B cell (primary cell): ENCODE measurements around the gene LYRM7.

Source experiments
- EZH2 ChIP-seq: IDR thresholded peaks from 2 replicates; pipeline ENCODE4 v1.6.1; 2012; ENCODE audit warnings: borderline replicate concordance, low read depth, mild to moderate bottlenecking, moderate library complexity, low read length; ENCODE audit not compliant: insufficient read depth, poor library complexity, severe bottlenecking
- TF ChIP-seq, protein P1 (sequence below): fragments of 200-600 bp; IDR thresholded peaks from one replicate; pipeline ENCODE4 v1.8.0; 2022; ENCODE audit warnings: antibody characterized with exemption, mild to moderate bottlenecking

DNA sequence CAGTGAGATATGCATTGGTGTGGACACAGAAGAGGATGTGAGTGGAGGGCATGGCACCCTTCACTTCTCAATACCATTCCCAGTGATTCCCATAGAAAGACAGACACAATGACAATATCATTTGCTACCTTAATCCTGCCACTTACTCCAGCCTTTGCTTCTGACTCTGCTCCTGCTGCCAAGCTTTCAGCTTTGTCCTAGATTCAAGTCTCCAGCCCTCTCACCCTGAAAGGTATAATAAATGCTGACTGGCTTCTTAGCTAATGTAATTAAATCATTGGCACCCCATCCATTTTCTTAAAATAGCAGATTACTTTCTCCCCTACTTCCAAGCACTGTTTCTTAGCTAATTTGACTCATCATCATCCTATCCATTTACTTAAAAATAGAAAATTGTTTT, 52.0 kb downstream of the LYRM7 start:
- TF ChIP-seq, protein P1, sequence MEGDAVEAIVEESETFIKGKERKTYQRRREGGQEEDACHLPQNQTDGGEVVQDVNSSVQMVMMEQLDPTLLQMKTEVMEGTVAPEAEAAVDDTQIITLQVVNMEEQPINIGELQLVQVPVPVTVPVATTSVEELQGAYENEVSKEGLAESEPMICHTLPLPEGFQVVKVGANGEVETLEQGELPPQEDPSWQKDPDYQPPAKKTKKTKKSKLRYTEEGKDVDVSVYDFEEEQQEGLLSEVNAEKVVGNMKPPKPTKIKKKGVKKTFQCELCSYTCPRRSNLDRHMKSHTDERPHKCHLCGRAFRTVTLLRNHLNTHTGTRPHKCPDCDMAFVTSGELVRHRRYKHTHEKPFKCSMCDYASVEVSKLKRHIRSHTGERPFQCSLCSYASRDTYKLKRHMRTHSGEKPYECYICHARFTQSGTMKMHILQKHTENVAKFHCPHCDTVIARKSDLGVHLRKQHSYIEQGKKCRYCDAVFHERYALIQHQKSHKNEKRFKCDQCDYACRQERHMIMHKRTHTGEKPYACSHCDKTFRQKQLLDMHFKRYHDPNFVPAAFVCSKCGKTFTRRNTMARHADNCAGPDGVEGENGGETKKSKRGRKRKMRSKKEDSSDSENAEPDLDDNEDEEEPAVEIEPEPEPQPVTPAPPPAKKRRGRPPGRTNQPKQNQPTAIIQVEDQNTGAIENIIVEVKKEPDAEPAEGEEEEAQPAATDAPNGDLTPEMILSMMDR: no peak
- no peak for TF ChIP-seq EZH2
